Bronchial epithelial cell (primary cell): Measurements from ENCODE around the gene LONP1. TPM values are rescaled to one million over a fixed set of nuclear protein-coding genes. Genes with fewer than 3 reads are reported as not detected.
A peak's percentile ranks its signal among the peaks of the same experiment; 100 is the strongest.
"Not testable (repeated sequence)": the region's sequence is repeated elsewhere in the genome, so short reads cannot be mapped to it uniquely, and the experiment has no call there.

Source experiments
- DNase-seq: peaks from one replicate; pipeline ENCODE4 v3.0.0-alpha.2; 2010; ENCODE audit warnings: low read depth
- FAIRE-seq: peaks from 2 replicates; lab custom pipeline; 2011; peaks lifted over from hg19 to GRCh38; lab: Jason Lieb, UNC
- H3K27me3 ChIP-seq: 2 replicates; pipeline ENCODE4 v1.5.1; 2011; ENCODE audit warnings: low read length; ENCODE audit not compliant: control insufficient read depth, insufficient read depth
- H3K36me3 ChIP-seq: 2 replicates; pipeline ENCODE4 v1.5.1; 2011; ENCODE audit warnings: low read length; ENCODE audit not compliant: control insufficient read depth, insufficient read depth
- H3K4me3 ChIP-seq: 2 replicates; pipeline ENCODE4 v1.5.1; 2011; ENCODE audit warnings: mild to moderate bottlenecking, low read depth, low read length, control low read depth
- CTCF ChIP-seq: IDR thresholded peaks from 2 replicates; pipeline ENCODE4 v1.5.1; 2011; ENCODE audit warnings: mild to moderate bottlenecking, moderate library complexity, low read length, control low read depth, inconsistent platforms; ENCODE audit not compliant: insufficient read depth, severe bottlenecking
- total RNA-seq: library from RNA; depleted of rRNA; stranded (reverse); fragments of >200 nt; gene quantifications from 2 replicates; pipeline ENCODE4 v1.2.1, GENCODE V29; 2014

Gene LONP1
- total RNA-seq, 1 donor from 2014 or later, result 220 TPM

GRCh38 chr19:5690955-5691821 lies 28.8 kb downstream of the LONP1 start:
- H3K4me3 ChIP-seq, result peak overlapping the region; percentile 98
- no peak for FAIRE-seq
- H3K27me3 ChIP-seq, result no peaks in the 10 kb centered on the region
- TF ChIP-seq CTCF, result no peak
- peak; percentile 29 for DNase-seq
- peaks cover 35% of the 10 kb centered on the region for H3K36me3 ChIP-seq

- TF ChIP-seq CTCF, result peak; percentile 99
- H3K36me3 ChIP-seq, result peaks cover 29% of the 10 kb centered on the region
- peak; percentile 86 for DNase-seq
- H3K4me3 ChIP-seq, result peak within 1 kb of the TSS; percentile 98
- FAIRE-seq, result no peak
- no peaks in the 10 kb centered on the region for H3K27me3 ChIP-seq
These were observed 29.6 kb downstream of the LONP1 start, which contains the start of gene RPL36 for GRCh38 chr19:5690125-5690954. RPL36 (plus strand) TSS chr19:5690295; CDS start chr19:5690508, 213 bp downstream.

GRCh38 chr19:5688262-5688881 lies 31.6 kb downstream of the LONP1 start:
- H3K36me3 ChIP-seq, result peaks cover 21% of the 10 kb centered on the region
- DNase-seq, FAIRE-seq, H3K27me3 ChIP-seq, H3K4me3 ChIP-seq: not testable (repeated sequence)

GRCh38 chr19:5687360-5688198 lies 32.4 kb downstream of the LONP1 start:
- no peak for DNase-seq
- H3K27me3 ChIP-seq, result no peaks in the 10 kb centered on the region
- peaks cover 14% of the 10 kb centered on the region for H3K36me3 ChIP-seq
- H3K4me3 ChIP-seq, result peak overlapping the region; percentile 64
- no peak for FAIRE-seq
- TF ChIP-seq CTCF, result no peak

- DNase-seq (peak; percentile 77), FAIRE-seq (no peak)
- H3K27me3 ChIP-seq, result no peaks in the 10 kb centered on the region
- H3K36me3 ChIP-seq, result peaks cover 6% of the 10 kb centered on the region
- peak; percentile 95 for TF ChIP-seq CTCF
- peak overlapping the region; percentile 64 for H3K4me3 ChIP-seq
These were observed 33.1 kb downstream of the LONP1 start for GRCh38 chr19:5686647-5687359.
